ENCODE measurements around the gene HPSE2.

The HPSE2 gene

DNA sequence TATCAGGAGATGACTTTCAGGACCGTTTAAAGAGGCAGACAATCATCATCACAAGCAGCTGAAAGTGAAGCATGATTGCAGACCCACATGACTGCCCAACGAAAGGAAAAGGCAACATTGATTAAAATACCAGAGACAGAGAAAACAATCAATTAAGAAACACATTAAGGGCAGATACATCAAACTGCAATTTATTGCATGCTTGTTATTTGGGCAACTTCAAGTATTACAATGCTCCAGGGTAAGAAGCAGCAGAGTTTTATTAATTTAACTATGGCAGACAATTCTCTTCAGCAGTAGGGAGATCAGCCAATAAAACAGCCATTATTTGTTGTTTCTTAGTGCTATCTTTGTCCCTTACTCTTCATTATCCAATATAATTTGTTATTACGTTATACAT, 421.2 kb downstream of the HPSE2 start:
- Histone ChIP-seq H3K4me1 (ENCODE audit: control extremely low read depth in 1 of 4, control insufficient read depth in 4 of 4, insufficient read depth in 4 of 4, low read length in 3 of 4) (no peaks in the 10 kb centered on the region), H3K27ac (ENCODE audit: insufficient read depth in 1 of 2, low read depth in 1 of 2, low read length in 2 of 2, poor library complexity in 1 of 2, severe bottlenecking in 2 of 2) (no peak overlapping the region), H3K4me3 (ENCODE audit: control insufficient read depth in 1 of 7, extremely low read depth in 1 of 7, insufficient read depth in 4 of 7, low read depth in 2 of 7, low read length in 6 of 7) (no peak overlapping the region), H3K27me3 (replicated peaks in 2 of 5; ENCODE audit: control insufficient read depth in 4 of 5, insufficient read depth in 5 of 5, low read length in 4 of 5) (peaks cover 0 to 3% (median 2%) of the 10 kb centered on the region in 5 experiments), H3K36me3 (ENCODE audit: control insufficient read depth in 4 of 4, insufficient read depth in 4 of 4, low read length in 3 of 4) (no peaks in the 10 kb centered on the region), H3K9me3 (ENCODE audit: control extremely low read depth in 1 of 5, control insufficient read depth in 4 of 5, insufficient read depth in 2 of 5, low read depth in 1 of 5, low read length in 4 of 5) (no peaks in the 10 kb centered on the region)
- DNase-seq = no peak
- ChIA-PET CTCF (no interaction called here), POLR2A (no interaction called here)
- WGBS (ENCODE audit: insufficient coverage) = no CpG with 5 or more reads among the region's 3 CpGs

DNA sequence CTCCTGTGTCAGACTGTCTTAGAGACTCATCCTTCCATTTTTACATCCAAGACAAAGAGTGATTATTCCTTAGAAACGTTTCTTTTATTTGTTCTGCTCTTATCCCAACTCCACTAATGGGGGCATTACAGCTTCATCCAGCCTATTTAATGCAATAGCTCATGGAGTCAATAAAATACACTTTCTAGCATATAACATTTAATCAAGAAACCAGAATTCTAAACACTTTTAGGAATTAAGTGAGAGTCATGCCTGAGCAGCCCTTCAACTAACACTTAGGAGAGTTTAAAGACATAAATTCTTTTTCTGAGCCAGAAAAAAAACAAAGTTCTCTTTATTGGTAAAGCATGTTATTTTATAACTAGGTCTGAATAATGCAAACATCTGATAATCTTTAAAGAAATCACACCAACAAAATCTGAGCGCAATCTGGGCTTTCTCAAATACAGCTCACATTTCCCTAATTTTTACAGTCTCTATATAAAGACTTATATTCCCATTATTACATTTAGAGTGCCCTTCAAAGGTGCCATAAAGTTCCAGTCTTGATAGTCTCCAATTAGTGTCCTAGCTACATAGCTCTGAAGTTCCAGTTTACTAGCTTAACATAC, 427.3 kb downstream of the HPSE2 start:
- H3K27me3 ChIP-seq (replicated peaks in 2 of 5; ENCODE audit: control insufficient read depth in 4 of 5, insufficient read depth in 5 of 5, low read length in 4 of 5) = peaks cover 0 to 2% (median 0%) of the 10 kb centered on the region in 5 experiments
- no peak overlapping the region for H3K4me3 ChIP-seq (ENCODE audit: control insufficient read depth in 1 of 7, extremely low read depth in 1 of 7, insufficient read depth in 4 of 7, low read depth in 2 of 7, low read length in 6 of 7)
- H3K4me1 ChIP-seq (ENCODE audit: control extremely low read depth in 1 of 4, control insufficient read depth in 4 of 4, insufficient read depth in 4 of 4, low read length in 3 of 4) = no peaks in the 10 kb centered on the region
- peaks cover 0 to 1% (median 0%) of the 10 kb centered on the region in 5 experiments for H3K9me3 ChIP-seq (ENCODE audit: control extremely low read depth in 1 of 5, control insufficient read depth in 4 of 5, insufficient read depth in 2 of 5, low read depth in 1 of 5, low read length in 4 of 5)
- no peaks in the 10 kb centered on the region for H3K36me3 ChIP-seq (ENCODE audit: control insufficient read depth in 4 of 4, insufficient read depth in 4 of 4, low read length in 3 of 4)
- ChIA-PET POLR2A (no interaction called here), CTCF (no interaction called here)
- WGBS (ENCODE audit: insufficient coverage) = 100% methylated on average over 1 of the region's 2 CpGs
- no peak for DNase-seq
- H3K27ac ChIP-seq (ENCODE audit: insufficient read depth in 1 of 2, low read depth in 1 of 2, low read length in 2 of 2, poor library complexity in 1 of 2, severe bottlenecking in 2 of 2) = no peak overlapping the region

DNA sequence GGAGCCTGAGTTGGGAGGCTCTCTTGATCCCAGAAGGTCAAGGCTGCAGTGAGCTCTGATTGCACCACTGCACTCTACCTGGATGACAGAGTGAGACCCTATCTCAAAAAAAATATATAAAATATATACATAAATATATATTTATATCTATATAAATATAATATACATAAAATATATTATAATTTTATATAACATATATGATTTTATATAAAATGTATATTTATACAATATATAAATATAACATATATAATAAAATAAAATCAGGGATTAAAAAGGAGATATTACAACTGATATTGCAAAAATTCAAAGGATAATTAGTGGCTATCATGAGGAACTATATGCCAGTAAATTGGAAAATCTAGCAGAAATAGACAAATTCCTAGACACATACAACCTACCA, 435.4 kb downstream of the HPSE2 start:
- Histone ChIP-seq H3K27me3 (replicated peaks in 2 of 5; ENCODE audit: control insufficient read depth in 4 of 5, insufficient read depth in 5 of 5, low read length in 4 of 5) (no peaks in the 10 kb centered on the region), H3K9me3 (ENCODE audit: control extremely low read depth in 1 of 5, control insufficient read depth in 4 of 5, insufficient read depth in 2 of 5, low read depth in 1 of 5, low read length in 4 of 5) (no peaks in the 10 kb centered on the region), H3K36me3 (ENCODE audit: control insufficient read depth in 4 of 4, insufficient read depth in 4 of 4, low read length in 3 of 4) (no peaks in the 10 kb centered on the region), H3K4me1 (ENCODE audit: control extremely low read depth in 1 of 4, control insufficient read depth in 4 of 4, insufficient read depth in 4 of 4, low read length in 3 of 4) (no peaks in the 10 kb centered on the region), H3K4me3 (ENCODE audit: control insufficient read depth in 1 of 7, extremely low read depth in 1 of 7, insufficient read depth in 4 of 7, low read depth in 2 of 7, low read length in 6 of 7) (no peak overlapping the region), H3K27ac (ENCODE audit: insufficient read depth in 1 of 2, low read depth in 1 of 2, low read length in 2 of 2, poor library complexity in 1 of 2, severe bottlenecking in 2 of 2) (no peak overlapping the region)
- CTCF ChIA-PET = no interaction called here
- POLR2A ChIA-PET = no interaction called here
- DNase-seq = no peak

DNA sequence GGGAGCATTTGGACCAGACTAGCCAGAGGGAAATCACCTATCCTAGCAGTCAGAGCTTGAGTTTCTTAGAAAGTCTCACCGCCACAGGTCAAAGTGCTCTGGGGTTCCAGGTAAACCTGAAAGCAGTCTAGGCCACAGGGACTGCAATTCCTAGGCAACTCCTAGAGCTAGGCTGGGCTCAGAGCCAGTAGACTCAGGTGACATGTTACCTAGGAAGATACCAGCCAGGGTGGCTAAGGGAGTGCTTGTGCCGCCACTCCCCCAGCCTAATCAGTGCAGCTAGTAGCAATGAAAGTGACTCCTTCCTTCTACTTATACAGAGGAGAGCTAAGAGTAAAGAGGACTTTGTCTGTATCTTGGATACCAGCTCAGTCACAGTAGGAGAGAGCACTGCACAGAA, 440.2 kb downstream of the HPSE2 start:
- no peaks in the 10 kb centered on the region for H3K27me3 ChIP-seq (replicated peaks in 2 of 5; ENCODE audit: control insufficient read depth in 4 of 5, insufficient read depth in 5 of 5, low read length in 4 of 5)
- no peak overlapping the region for H3K4me3 ChIP-seq (ENCODE audit: control insufficient read depth in 1 of 7, extremely low read depth in 1 of 7, insufficient read depth in 4 of 7, low read depth in 2 of 7, low read length in 6 of 7)
- no peaks in the 10 kb centered on the region for H3K4me1 ChIP-seq (ENCODE audit: control extremely low read depth in 1 of 4, control insufficient read depth in 4 of 4, insufficient read depth in 4 of 4, low read length in 3 of 4)
- no peaks in the 10 kb centered on the region for H3K36me3 ChIP-seq (ENCODE audit: control insufficient read depth in 4 of 4, insufficient read depth in 4 of 4, low read length in 3 of 4)
- H3K9me3 ChIP-seq (ENCODE audit: control extremely low read depth in 1 of 5, control insufficient read depth in 4 of 5, insufficient read depth in 2 of 5, low read depth in 1 of 5, low read length in 4 of 5) = no peaks in the 10 kb centered on the region
- ChIA-PET CTCF (no interaction called here), POLR2A (no interaction called here)
- WGBS (ENCODE audit: insufficient coverage) = 92% methylated on average over 1 of the region's 2 CpGs
- no peak for DNase-seq
- H3K27ac ChIP-seq (ENCODE audit: insufficient read depth in 1 of 2, low read depth in 1 of 2, low read length in 2 of 2, poor library complexity in 1 of 2, severe bottlenecking in 2 of 2) = no peak overlapping the region

DNA sequence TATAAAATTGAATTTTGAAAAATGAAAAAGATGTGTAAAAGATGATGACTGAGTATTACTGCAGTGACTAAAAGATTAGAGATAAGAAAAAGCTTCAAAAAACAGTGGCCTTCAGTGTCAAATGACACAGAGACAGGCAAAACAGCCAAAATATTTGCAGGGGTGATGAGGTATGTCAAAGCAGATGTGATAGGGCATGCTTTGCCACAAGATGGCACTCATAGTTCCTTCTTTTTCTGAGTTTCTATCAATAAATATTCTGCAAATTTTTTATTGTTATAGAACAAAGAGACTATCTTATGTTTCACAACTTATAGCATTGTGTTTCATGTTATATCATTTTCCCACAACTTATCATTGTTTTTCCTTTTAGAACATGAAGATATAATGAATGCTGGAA, 444.8 kb downstream of the HPSE2 start:
- H3K4me3 ChIP-seq (ENCODE audit: control insufficient read depth in 1 of 7, extremely low read depth in 1 of 7, insufficient read depth in 4 of 7, low read depth in 2 of 7, low read length in 6 of 7) = no peak overlapping the region
- peak; percentile 16 to 47 (median 38) for DNase-seq
- H3K9me3 ChIP-seq (ENCODE audit: control extremely low read depth in 1 of 5, control insufficient read depth in 4 of 5, insufficient read depth in 2 of 5, low read depth in 1 of 5, low read length in 4 of 5) = no peaks in the 10 kb centered on the region
- no peaks in the 10 kb centered on the region for H3K27me3 ChIP-seq (replicated peaks in 2 of 5; ENCODE audit: control insufficient read depth in 4 of 5, insufficient read depth in 5 of 5, low read length in 4 of 5)
- H3K4me1 ChIP-seq (ENCODE audit: control extremely low read depth in 1 of 4, control insufficient read depth in 4 of 4, insufficient read depth in 4 of 4, low read length in 3 of 4) = no peaks in the 10 kb centered on the region
- ChIA-PET CTCF (no interaction called here), POLR2A (no interaction called here)
- H3K36me3 ChIP-seq (ENCODE audit: control insufficient read depth in 4 of 4, insufficient read depth in 4 of 4, low read length in 3 of 4) = no peaks in the 10 kb centered on the region
- no peak overlapping the region for H3K27ac ChIP-seq (ENCODE audit: insufficient read depth in 1 of 2, low read depth in 1 of 2, low read length in 2 of 2, poor library complexity in 1 of 2, severe bottlenecking in 2 of 2)

DNA sequence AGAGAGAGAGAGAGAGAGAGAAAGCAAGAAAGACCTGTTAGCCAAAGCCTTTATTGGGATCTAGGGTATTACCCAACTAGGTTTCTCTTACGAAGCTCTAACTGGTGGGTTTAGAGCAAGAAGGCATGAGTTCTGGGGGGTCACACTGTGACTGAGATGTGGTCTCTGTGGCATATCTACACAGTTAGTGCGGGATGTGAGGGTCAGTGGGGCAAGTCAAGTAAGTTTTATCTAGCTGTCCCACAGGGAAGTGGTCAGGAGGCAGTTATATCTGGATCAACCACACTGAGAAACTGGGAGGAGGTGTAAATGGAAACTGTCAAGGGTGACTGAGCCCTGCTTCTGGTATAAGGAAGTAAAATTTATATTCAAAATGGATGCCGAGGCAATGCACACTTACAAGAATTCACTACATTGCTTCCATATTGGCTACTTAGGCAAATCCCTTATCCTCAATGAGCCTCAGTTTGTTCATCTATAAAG, 457.3 kb downstream of the HPSE2 start:
- CTCF ChIA-PET = no interaction called here
- no peaks in the 10 kb centered on the region for H3K36me3 ChIP-seq (ENCODE audit: control insufficient read depth in 4 of 4, insufficient read depth in 4 of 4, low read length in 3 of 4)
- H3K4me1 ChIP-seq (ENCODE audit: control extremely low read depth in 1 of 4, control insufficient read depth in 4 of 4, insufficient read depth in 4 of 4, low read length in 3 of 4) = peaks cover 0 to 3% (median 0%) of the 10 kb centered on the region in 4 experiments
- H3K27me3 ChIP-seq (replicated peaks in 2 of 5; ENCODE audit: control insufficient read depth in 4 of 5, insufficient read depth in 5 of 5, low read length in 4 of 5) = no peaks in the 10 kb centered on the region
- H3K9me3 ChIP-seq (ENCODE audit: control extremely low read depth in 1 of 5, control insufficient read depth in 4 of 5, insufficient read depth in 2 of 5, low read depth in 1 of 5, low read length in 4 of 5) = no peaks in the 10 kb centered on the region
- WGBS (ENCODE audit: insufficient coverage) = 63% methylated on average over 1 of the region's 3 CpGs
- peak; percentile 68 to 90 (median 79) for DNase-seq
- H3K27ac ChIP-seq (ENCODE audit: insufficient read depth in 1 of 2, low read depth in 1 of 2, low read length in 2 of 2, poor library complexity in 1 of 2, severe bottlenecking in 2 of 2) = peak overlapping the region in 1 of 2 experiments; percentile 29
- POLR2A ChIA-PET = no interaction called here
- H3K4me3 ChIP-seq (ENCODE audit: control insufficient read depth in 1 of 7, extremely low read depth in 1 of 7, insufficient read depth in 4 of 7, low read depth in 2 of 7, low read length in 6 of 7) = no peak overlapping the region

DNA sequence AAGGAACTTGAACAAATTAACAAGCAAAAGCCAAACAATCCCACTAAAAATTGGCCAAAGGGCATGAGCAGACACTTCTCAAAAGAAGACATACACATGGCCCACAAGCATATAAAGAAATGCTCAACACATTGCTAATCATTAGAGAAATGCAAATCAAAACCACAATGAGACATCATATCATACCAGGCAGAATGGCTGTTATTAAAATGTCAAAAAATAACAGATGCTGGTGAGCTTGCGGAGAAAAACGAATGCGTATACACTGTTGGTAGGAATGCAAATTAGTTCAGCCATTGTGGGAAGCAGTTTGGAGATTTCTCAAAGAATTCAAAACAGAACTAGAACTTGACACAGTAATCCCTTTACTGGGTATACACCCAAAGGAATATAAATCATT, 477.2 kb downstream of the HPSE2 start:
- Histone ChIP-seq H3K36me3 (ENCODE audit: control insufficient read depth in 4 of 4, insufficient read depth in 4 of 4, low read length in 3 of 4) (no peaks in the 10 kb centered on the region), H3K4me1 (ENCODE audit: control extremely low read depth in 1 of 4, control insufficient read depth in 4 of 4, insufficient read depth in 4 of 4, low read length in 3 of 4) (no peaks in the 10 kb centered on the region), H3K27ac (ENCODE audit: insufficient read depth in 1 of 2, low read depth in 1 of 2, low read length in 2 of 2, poor library complexity in 1 of 2, severe bottlenecking in 2 of 2) (no peak overlapping the region), H3K9me3 (ENCODE audit: control extremely low read depth in 1 of 5, control insufficient read depth in 4 of 5, insufficient read depth in 2 of 5, low read depth in 1 of 5, low read length in 4 of 5) (peaks cover 0 to 4% (median 2%) of the 10 kb centered on the region in 5 experiments), H3K27me3 (replicated peaks in 2 of 5; ENCODE audit: control insufficient read depth in 4 of 5, insufficient read depth in 5 of 5, low read length in 4 of 5) (no peaks in the 10 kb centered on the region), H3K4me3 (ENCODE audit: control insufficient read depth in 1 of 7, extremely low read depth in 1 of 7, insufficient read depth in 4 of 7, low read depth in 2 of 7, low read length in 6 of 7) (no peak overlapping the region)
- POLR2A ChIA-PET = no interaction called here
- CTCF ChIA-PET = interaction anchor here (0.6 to 0.7 kb wide), 2 partner anchors 20 to 175 kb away, joined by 3 to 4 read pairs; no protein-coding TSS in a partner anchor
- no peak for DNase-seq
- 67% methylated on average over 3 of the region's 3 CpGs for WGBS (ENCODE audit: insufficient coverage)
